ENCODE data around the gene FILIP1L. TPM values are rescaled to one million over a fixed set of nuclear protein-coding genes. Genes with fewer than 3 reads are reported as not detected.

Gene FILIP1L
- total and polyA plus RNA-seq, 4 experiments from 2014 or later: 0.32 TPM; not detected in 3

DNA sequence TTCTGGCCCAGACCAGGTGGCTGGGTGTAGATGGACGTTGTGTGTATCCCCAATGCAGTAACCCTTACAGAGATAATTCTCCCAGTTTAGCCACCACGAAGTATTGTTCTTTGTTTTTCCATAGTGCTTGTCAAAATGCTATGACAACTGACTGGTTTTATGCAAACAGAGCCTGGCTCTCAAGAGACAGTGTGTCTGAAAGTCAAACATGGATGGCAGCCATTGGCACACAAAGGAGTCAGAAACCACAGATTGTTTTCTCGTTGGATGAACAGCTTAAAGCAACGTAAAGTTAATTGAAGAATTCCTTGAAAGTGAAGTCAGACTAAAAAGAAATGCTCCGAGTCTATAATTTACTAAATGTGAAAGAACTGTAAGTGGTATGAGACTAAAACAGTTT, 91.2 kb downstream of the FILIP1L start:
- Mint-ChIP-seq H3K27me3 (no peaks in the 10 kb centered on the region), H3K4me1 (peaks cover 0 to 2% (median under 1%) of the 10 kb centered on the region in 4 donors), H3K27ac (no peak overlapping the region), H3K4me3 (no peak overlapping the region), H3K9me3 (peaks cover 0 to 2% (median 0%) of the 10 kb centered on the region in 8 donors), H3K36me3 (peaks cover 9 to 21% of the 10 kb centered on the region in 2 donors)
- H3K4me3 ChIP-seq (ENCODE audit: low read length in 2 of 2): no peak overlapping the region
- POLR2A ChIA-PET (ENCODE audit: partially characterized antibody): no interaction called here
- CTCF ChIA-PET (ENCODE audit: partially characterized antibody): no interaction called here
- DNase-seq: no peak
- H3K27me3 ChIP-seq (ENCODE audit: insufficient read depth, low read length): no peaks in the 10 kb centered on the region
- no peaks in the 10 kb centered on the region for H3K4me1 ChIP-seq (ENCODE audit: insufficient read depth, low read length)
- no peak overlapping the region for H3K27ac ChIP-seq (ENCODE audit: low read depth, low read length)
- intact Hi-C loops (cut with micrococcal nuclease): no loop called here
- no peaks in the 10 kb centered on the region for H3K36me3 ChIP-seq (ENCODE audit: insufficient read depth, low read length)
- no peaks in the 10 kb centered on the region for H3K9me3 ChIP-seq (ENCODE audit: control insufficient read depth in 1 of 2, low read length in 2 of 2)

DNA sequence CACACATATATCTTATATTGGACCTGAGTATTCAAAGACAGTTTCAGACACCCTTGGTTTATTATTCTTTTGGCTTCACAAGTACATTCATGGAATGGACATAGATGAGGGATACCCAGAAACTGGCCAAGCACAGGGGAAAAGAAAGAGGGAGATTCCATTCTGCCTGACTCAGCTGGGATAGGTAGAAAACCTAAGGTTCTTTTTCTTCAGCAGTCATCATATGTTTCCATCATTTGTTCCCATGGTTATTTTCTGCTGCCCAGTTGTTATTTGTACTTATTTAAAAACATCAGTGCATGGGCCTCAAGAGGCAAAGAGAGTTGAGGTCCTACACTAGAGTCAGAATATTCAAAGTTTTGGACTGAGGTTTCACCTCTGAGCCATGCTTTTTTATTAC, 91.8 kb downstream of the FILIP1L start:
- no peak overlapping the region for H3K4me3 ChIP-seq (ENCODE audit: low read length in 2 of 2)
- ChIA-PET POLR2A (ENCODE audit: partially characterized antibody) (no interaction called here), CTCF (ENCODE audit: partially characterized antibody) (no interaction called here)
- no peak overlapping the region for H3K4me3 Mint-ChIP-seq
- H3K4me1 Mint-ChIP-seq: peaks cover 0 to 3% (median under 1%) of the 10 kb centered on the region in 4 donors
- intact Hi-C loops (cut with micrococcal nuclease): no loop called here
- H3K27me3 ChIP-seq (ENCODE audit: insufficient read depth, low read length): no peaks in the 10 kb centered on the region
- no peak overlapping the region for H3K27ac ChIP-seq (ENCODE audit: low read depth, low read length)
- H3K27ac Mint-ChIP-seq: no peak overlapping the region
- no peak for DNase-seq
- peaks cover 9 to 21% of the 10 kb centered on the region in 2 donors for H3K36me3 Mint-ChIP-seq
- H3K27me3 Mint-ChIP-seq: no peaks in the 10 kb centered on the region
- no peaks in the 10 kb centered on the region for H3K36me3 ChIP-seq (ENCODE audit: insufficient read depth, low read length)
- H3K4me1 ChIP-seq (ENCODE audit: insufficient read depth, low read length): no peaks in the 10 kb centered on the region
- H3K9me3 Mint-ChIP-seq: peaks cover 0 to 2% (median 0%) of the 10 kb centered on the region in 8 donors
- no peaks in the 10 kb centered on the region for H3K9me3 ChIP-seq (ENCODE audit: control insufficient read depth in 1 of 2, low read length in 2 of 2)

DNA sequence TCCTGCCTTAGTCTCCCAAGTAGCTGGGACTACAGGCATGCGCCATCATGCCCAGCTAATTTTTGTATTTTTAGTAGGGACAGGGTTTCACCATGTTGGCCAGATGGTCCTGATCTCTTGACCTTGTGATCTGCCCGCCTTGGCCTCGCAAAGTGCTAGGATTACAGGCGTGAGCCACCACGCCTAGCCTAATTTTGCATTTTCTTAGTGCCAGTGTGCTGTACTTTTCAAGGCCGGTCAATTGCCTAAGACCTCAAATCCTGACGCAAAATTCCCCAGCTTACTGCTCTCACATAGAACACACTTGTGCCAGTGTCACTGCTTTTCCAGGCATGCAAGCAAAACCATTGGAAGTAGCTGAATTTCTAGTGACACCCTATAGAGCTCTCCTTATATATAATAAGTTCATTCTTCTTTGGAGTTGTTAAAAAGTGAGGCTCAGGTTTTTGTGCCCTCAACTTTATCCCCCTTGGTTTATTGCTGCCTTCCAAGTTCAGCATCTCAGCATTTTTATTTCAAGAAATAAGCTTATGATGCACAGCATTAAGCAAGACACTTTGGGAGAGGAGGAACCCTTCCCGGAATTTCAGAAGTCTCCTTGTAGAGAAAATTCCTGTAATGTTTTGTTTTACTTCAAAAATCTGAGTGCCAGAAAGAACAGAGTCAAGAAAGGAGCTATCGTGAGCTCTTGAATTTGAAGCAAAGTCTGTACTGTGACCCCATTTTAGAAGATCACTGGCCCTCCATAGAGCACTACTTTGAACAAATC, 93.2 kb downstream of the FILIP1L start:
- intact Hi-C loops (cut with micrococcal nuclease): no loop called here
- Histone ChIP-seq H3K27ac (ENCODE audit: low read depth, low read length) (no peak overlapping the region), H3K4me3 (ENCODE audit: low read length in 2 of 2) (no peak overlapping the region), H3K4me1 (ENCODE audit: insufficient read depth, low read length) (no peaks in the 10 kb centered on the region), H3K36me3 (ENCODE audit: insufficient read depth, low read length) (no peaks in the 10 kb centered on the region), H3K27me3 (ENCODE audit: insufficient read depth, low read length) (no peaks in the 10 kb centered on the region), H3K9me3 (ENCODE audit: control insufficient read depth in 1 of 2, low read length in 2 of 2) (no peaks in the 10 kb centered on the region)
- Mint-ChIP-seq H3K36me3 (peaks cover 9 to 33% of the 10 kb centered on the region in 2 donors), H3K27me3 (no peaks in the 10 kb centered on the region), H3K4me1 (peaks cover 0 to 3% (median under 1%) of the 10 kb centered on the region in 4 donors), H3K4me3 (no peak overlapping the region), H3K27ac (no peak overlapping the region), H3K9me3 (peaks cover 0 to 2% (median 0%) of the 10 kb centered on the region in 8 donors)
- CTCF ChIA-PET (ENCODE audit: partially characterized antibody): interaction anchor here (1.6 to 2.1 kb wide), 2 partner anchors 9 to 48 kb away, joined by 3 to 7 read pairs; no protein-coding TSS in a partner anchor
- no peak for DNase-seq
- POLR2A ChIA-PET (ENCODE audit: partially characterized antibody): interaction anchor here (1.2 kb wide), 1 partner anchor 19 kb away, joined by 3 read pairs; no protein-coding TSS in a partner anchor

DNA sequence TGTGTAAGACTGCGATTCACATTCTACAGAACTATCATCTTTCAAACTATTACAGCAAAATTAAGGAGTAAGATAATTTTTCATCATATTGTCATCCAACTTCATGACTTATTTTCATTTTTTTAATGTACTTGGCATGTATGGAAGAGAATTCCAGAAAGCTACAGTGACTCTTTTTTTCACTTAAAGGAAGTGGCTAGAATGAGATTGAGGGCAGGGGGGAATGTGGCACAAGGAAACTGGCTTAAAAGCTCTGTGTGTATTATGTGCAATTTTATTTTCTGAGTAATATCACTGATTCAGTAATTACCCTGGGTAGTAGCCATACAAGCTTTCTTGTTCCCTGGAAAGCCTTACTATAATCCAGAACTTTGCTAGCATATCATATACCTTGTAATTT, 94.6 kb downstream of the FILIP1L start:
- Histone ChIP-seq H3K36me3 (ENCODE audit: insufficient read depth, low read length) (no peaks in the 10 kb centered on the region), H3K4me1 (ENCODE audit: insufficient read depth, low read length) (no peaks in the 10 kb centered on the region), H3K27ac (ENCODE audit: low read depth, low read length) (no peak overlapping the region), H3K4me3 (ENCODE audit: low read length in 2 of 2) (no peak overlapping the region), H3K27me3 (ENCODE audit: insufficient read depth, low read length) (no peaks in the 10 kb centered on the region), H3K9me3 (ENCODE audit: control insufficient read depth in 1 of 2, low read length in 2 of 2) (no peaks in the 10 kb centered on the region)
- H3K9me3 Mint-ChIP-seq: peaks cover 0 to 7% (median 4%) of the 10 kb centered on the region in 8 donors
- H3K4me3 Mint-ChIP-seq: no peak overlapping the region
- ChIA-PET CTCF (ENCODE audit: partially characterized antibody) (interaction anchor here (1.0 to 2.1 kb wide), 2 partner anchors 10 to 196 kb away, joined by 3 to 7 read pairs; no protein-coding TSS in a partner anchor), POLR2A (ENCODE audit: partially characterized antibody) (no interaction called here)
- H3K4me1 Mint-ChIP-seq: peaks cover 0 to 3% (median under 1%) of the 10 kb centered on the region in 4 donors
- H3K27ac Mint-ChIP-seq: peak overlapping the region in 1 of 7 donors; percentile 61
- intact Hi-C loops (cut with micrococcal nuclease): no loop called here
- H3K27me3 Mint-ChIP-seq: no peaks in the 10 kb centered on the region
- H3K36me3 Mint-ChIP-seq: peaks cover 11 to 39% of the 10 kb centered on the region in 2 donors
- DNase-seq: no peak

DNA sequence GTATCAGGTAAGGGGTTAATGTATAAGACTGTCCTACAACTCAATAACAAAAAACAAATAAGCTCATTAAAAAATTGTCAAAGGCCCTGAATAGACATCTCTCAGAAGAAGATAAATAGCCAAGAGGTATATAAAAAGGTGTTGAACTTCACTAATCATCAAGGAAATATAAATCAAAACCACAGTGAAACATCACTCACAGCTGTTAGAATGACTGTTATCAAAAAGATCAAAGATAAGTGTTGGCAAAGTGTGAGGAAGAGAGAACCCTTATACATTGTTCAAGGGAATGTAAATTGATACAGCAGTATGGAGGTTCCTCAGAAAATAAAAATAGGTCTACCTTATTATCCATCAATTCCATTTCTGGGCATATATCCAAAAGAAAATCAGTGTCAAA, 95.5 kb downstream of the FILIP1L start:
- no peak for DNase-seq
- no peaks in the 10 kb centered on the region for H3K4me1 ChIP-seq (ENCODE audit: insufficient read depth, low read length)
- Mint-ChIP-seq H3K27me3 (no peaks in the 10 kb centered on the region), H3K9me3 (peaks cover 0 to 6% (median 4%) of the 10 kb centered on the region in 8 donors), H3K4me1 (peaks cover 0 to 3% (median under 1%) of the 10 kb centered on the region in 4 donors), H3K4me3 (no peak overlapping the region), H3K36me3 (peaks cover 9 to 39% of the 10 kb centered on the region in 2 donors), H3K27ac (no peak overlapping the region)
- intact Hi-C loops (cut with micrococcal nuclease): no loop called here
- H3K9me3 ChIP-seq (ENCODE audit: control insufficient read depth in 1 of 2, low read length in 2 of 2): no peaks in the 10 kb centered on the region
- H3K4me3 ChIP-seq (ENCODE audit: low read length in 2 of 2): no peak overlapping the region
- H3K27ac ChIP-seq (ENCODE audit: low read depth, low read length): no peak overlapping the region
- no peaks in the 10 kb centered on the region for H3K36me3 ChIP-seq (ENCODE audit: insufficient read depth, low read length)
- CTCF ChIA-PET (ENCODE audit: partially characterized antibody): interaction anchor here (0.7 to 1.0 kb wide), 2 partner anchors 10 to 175 kb away, joined by 3 read pairs; no protein-coding TSS in a partner anchor
- H3K27me3 ChIP-seq (ENCODE audit: insufficient read depth, low read length): no peaks in the 10 kb centered on the region
- POLR2A ChIA-PET (ENCODE audit: partially characterized antibody): no interaction called here

DNA sequence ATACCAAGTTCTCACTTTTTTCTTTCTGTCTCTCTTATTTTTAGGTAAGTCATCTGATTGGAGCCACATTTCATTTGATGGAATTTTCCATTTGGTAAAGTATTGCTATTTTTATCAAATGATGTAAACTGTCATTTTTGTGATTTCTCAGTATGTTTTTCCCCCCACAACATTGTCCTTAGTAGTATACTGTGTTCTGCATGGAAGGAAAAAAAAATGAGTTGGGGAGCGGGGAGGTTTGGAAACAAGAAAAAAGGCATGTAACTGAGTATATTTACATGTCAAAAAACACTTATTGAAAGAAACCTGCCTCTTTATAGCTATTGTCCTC, 104.2 kb downstream of the FILIP1L start:
- H3K27me3 Mint-ChIP-seq: no peaks in the 10 kb centered on the region
- H3K36me3 Mint-ChIP-seq: peaks cover 3 to 23% of the 10 kb centered on the region in 2 donors
- no peaks in the 10 kb centered on the region for H3K27me3 ChIP-seq (ENCODE audit: insufficient read depth, low read length)
- no peak overlapping the region for H3K27ac ChIP-seq (ENCODE audit: low read depth, low read length)
- peaks cover 0 to 3% (median 2%) of the 10 kb centered on the region in 8 donors for H3K9me3 Mint-ChIP-seq
- DNase-seq: no peak
- H3K9me3 ChIP-seq (ENCODE audit: control insufficient read depth in 1 of 2, low read length in 2 of 2): no peaks in the 10 kb centered on the region
- ChIA-PET CTCF (ENCODE audit: partially characterized antibody) (no interaction called here), POLR2A (ENCODE audit: partially characterized antibody) (no interaction called here)
- H3K27ac Mint-ChIP-seq: peak overlapping the region in 1 of 7 donors; percentile 13
- no peak overlapping the region for H3K4me3 Mint-ChIP-seq
- H3K4me1 ChIP-seq (ENCODE audit: insufficient read depth, low read length): no peaks in the 10 kb centered on the region
- peaks cover 0 to 1% (median 0%) of the 10 kb centered on the region in 4 donors for H3K4me1 Mint-ChIP-seq
- no peaks in the 10 kb centered on the region for H3K36me3 ChIP-seq (ENCODE audit: insufficient read depth, low read length)
- intact Hi-C loops (cut with micrococcal nuclease): no loop called here
- H3K4me3 ChIP-seq (ENCODE audit: low read length in 2 of 2): no peak overlapping the region

DNA sequence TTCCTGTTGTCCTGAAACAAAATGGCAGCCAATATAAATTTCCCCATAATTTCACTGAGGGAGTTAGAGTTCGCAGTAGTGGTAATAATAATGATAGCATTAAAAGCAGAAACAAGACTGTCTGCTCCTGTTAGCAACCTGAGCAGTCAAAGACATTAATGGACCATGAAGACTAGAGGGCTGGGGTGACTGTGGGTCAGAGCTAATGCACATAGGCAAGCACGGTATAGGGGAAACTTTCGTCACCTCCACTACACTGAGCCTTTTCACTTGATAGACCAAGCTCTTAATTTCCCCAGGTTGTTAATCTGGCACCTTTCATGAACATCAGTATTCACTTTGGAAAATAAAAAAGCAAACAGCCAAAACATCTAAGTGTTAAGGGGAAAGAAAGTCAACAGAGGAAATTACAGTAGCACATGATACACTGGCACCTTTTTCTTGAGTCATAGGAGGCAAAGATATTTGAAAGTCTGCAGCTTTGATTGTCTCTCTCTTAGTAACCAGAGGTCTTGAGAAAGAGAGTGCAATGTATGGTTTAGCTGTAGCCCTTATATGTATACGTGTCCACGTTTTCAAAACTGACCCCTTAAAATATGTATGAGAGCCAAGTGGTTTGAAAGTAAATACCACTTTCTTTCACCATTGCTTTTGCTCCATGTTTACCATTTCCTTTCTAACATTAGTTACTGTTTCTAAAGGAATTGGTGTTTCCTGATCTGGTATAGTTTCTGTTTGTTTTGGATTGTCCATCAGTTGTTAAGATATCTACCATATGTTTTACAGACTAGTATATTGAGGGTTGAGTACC, 104.8 kb downstream of the FILIP1L start:
- H3K4me3 ChIP-seq (ENCODE audit: low read length in 2 of 2): no peak overlapping the region
- no peak for DNase-seq
- intact Hi-C loops (cut with micrococcal nuclease): no loop called here
- peak overlapping the region in 2 of 7 donors; percentile 10 to 38 for H3K27ac Mint-ChIP-seq
- ChIA-PET POLR2A (ENCODE audit: partially characterized antibody) (no interaction called here), CTCF (ENCODE audit: partially characterized antibody) (interaction anchor here (1.1 kb wide), 1 partner anchor 11 kb away, joined by 3 read pairs; no protein-coding TSS in a partner anchor)
- no peaks in the 10 kb centered on the region for H3K36me3 ChIP-seq (ENCODE audit: insufficient read depth, low read length)
- no peaks in the 10 kb centered on the region for H3K27me3 Mint-ChIP-seq
- H3K36me3 Mint-ChIP-seq: peaks cover 3 to 21% of the 10 kb centered on the region in 2 donors
- H3K9me3 ChIP-seq (ENCODE audit: control insufficient read depth in 1 of 2, low read length in 2 of 2): no peaks in the 10 kb centered on the region
- no peaks in the 10 kb centered on the region for H3K9me3 Mint-ChIP-seq
- peaks cover 0 to 1% (median under 1%) of the 10 kb centered on the region in 4 donors for H3K4me1 Mint-ChIP-seq
- no peaks in the 10 kb centered on the region for H3K4me1 ChIP-seq (ENCODE audit: insufficient read depth, low read length)
- no peak overlapping the region for H3K27ac ChIP-seq (ENCODE audit: low read depth, low read length)
- H3K4me3 Mint-ChIP-seq: no peak overlapping the region
- H3K27me3 ChIP-seq (ENCODE audit: insufficient read depth, low read length): no peaks in the 10 kb centered on the region
